AG09309 (cell line): ENCODE results near the gene SLC66A1.
"Not testable (repeated sequence)": the region's sequence is repeated elsewhere in the genome, so short reads cannot be mapped to it uniquely, and the experiment has no call there.

Experiments used
- DNase-seq: peaks from one replicate; pipeline ENCODE4 v3.0.0-alpha.2; 2010; ENCODE audit warnings: low read depth
- H3K4me3 ChIP-seq: 2 replicates; pipeline ENCODE4 v1.5.1; 2011; ENCODE audit warnings: mild to moderate bottlenecking, low read depth, low read length, moderate library complexity; ENCODE audit not compliant: control insufficient read depth
- TF ChIP-seq, protein P1 (sequence below): IDR thresholded peaks from 2 replicates; pipeline ENCODE4 v1.5.1; 2011; ENCODE audit warnings: mild to moderate bottlenecking, low read depth, low read length, inconsistent platforms; ENCODE audit not compliant: insufficient read depth, control insufficient read depth; ENCODE audit errors: missing control alignments

SLC66A1 gene

DNA sequence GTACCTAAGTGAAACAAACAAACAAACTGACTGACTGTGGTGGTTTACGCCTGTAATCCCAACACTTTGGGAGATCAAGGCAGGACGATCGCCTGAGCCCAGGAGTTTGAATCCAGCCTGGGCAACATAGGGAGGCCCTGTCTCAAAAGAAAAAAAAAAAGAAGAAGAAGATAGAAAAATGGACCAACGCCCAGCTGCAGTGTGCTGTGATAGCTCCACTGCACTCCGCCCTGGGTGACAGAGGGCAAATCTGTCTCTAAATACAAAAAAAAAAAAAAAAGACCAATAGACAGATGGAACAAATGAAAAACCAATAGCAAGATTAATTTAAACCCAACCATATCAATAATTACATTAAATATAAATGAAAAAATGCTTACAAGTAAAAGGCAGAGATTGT lies 37.5 kb upstream of the SLC66A1 start:
- H3K4me3 ChIP-seq = no peak overlapping the region

DNA sequence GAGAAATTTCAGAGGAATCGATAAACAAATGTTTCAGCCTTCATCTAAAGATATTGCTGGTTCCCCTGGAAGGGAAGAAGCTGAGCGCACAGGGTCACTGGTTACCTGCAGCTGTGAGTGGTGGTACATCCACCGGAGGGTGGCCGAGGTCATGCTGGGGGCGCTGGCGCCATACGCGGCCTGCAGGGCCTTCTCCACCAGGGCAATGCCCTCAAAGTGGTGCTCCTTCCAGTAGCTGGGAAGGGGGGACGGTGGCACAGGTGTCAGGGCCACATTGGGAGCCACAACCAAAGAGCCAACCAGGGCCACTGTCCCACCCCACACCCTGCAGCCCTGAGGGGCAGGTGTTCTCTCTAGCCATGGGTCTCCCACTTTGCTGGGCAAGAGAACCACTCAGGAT lies 28.2 kb upstream of the SLC66A1 start:
- DNase-seq = no peak
- TF ChIP-seq, protein P1, sequence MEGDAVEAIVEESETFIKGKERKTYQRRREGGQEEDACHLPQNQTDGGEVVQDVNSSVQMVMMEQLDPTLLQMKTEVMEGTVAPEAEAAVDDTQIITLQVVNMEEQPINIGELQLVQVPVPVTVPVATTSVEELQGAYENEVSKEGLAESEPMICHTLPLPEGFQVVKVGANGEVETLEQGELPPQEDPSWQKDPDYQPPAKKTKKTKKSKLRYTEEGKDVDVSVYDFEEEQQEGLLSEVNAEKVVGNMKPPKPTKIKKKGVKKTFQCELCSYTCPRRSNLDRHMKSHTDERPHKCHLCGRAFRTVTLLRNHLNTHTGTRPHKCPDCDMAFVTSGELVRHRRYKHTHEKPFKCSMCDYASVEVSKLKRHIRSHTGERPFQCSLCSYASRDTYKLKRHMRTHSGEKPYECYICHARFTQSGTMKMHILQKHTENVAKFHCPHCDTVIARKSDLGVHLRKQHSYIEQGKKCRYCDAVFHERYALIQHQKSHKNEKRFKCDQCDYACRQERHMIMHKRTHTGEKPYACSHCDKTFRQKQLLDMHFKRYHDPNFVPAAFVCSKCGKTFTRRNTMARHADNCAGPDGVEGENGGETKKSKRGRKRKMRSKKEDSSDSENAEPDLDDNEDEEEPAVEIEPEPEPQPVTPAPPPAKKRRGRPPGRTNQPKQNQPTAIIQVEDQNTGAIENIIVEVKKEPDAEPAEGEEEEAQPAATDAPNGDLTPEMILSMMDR = no peak
- H3K4me3 ChIP-seq = no peak overlapping the region

More for the DNA sequence above, 37.5 kb upstream of the SLC66A1 start:
- TF ChIP-seq, protein P1 = no peak
- DNase-seq = no peak

GRCh38 chr1:19284881-19285280 lies 27.2 kb upstream of the SLC66A1 start:
- TF ChIP-seq, protein P1 = no peak

DNA sequence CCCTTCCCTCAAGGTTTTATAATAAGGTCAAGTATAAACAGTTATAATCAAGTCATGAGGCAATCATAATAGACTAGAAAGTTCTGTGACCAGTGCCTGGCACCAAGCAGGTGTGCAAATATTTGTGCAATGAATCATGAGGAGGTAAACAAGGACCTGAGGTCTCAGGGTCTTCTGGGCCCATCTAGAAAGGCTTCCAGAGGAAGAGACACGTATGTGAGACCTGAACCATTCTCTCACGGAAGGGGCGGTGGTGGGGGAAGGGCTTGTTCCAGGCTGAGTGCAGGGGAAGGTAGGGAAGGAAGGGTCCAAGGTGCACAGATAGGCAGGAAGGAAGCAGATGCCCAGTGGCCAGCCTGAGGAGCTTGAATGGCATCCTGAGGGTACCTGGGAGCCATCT lies 26.8 kb upstream of the SLC66A1 start:
- H3K4me3 ChIP-seq, DNase-seq: not testable (repeated sequence)

More at GRCh38 chr1:19284881-19285280, 27.2 kb upstream of the SLC66A1 start:
- H3K4me3 ChIP-seq = no peak overlapping the region
- no peak for DNase-seq

DNA sequence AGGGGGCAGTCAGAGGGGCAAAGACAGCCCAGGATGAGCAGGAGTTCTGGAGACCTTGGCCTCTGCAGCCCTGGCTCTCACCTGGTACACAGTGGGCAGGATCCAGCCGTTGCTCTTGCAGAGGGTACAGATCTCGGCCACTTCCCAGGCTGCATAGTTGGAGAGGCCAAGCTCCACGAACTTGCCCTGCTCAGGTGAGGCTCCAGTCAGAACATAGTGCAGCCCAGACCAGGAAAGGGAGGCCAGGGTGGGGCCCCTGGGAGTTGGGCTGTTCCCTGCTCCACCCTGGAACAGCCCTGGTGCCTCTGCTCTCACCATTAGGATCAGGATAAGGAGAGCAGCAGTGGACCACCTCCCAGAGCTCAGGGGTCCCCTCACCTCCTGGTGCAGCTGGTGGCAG lies 26.3 kb upstream of the SLC66A1 start:
- DNase-seq, H3K4me3 ChIP-seq: not testable (repeated sequence)

- TF ChIP-seq, protein P1 = no peak
- no peak overlapping the region for H3K4me3 ChIP-seq
- DNase-seq = no peak
Measured at GRCh38 chr1:19287436-19288185, 24.5 kb upstream of the SLC66A1 start.

- DNase-seq = not testable (repeated sequence)
- H3K4me3 ChIP-seq = peak within 1 kb of the TSS; percentile 33
Measured at GRCh38 chr1:19288324-19289241, 23.5 kb upstream of the SLC66A1 start, which contains the start of gene AKR7A3. Gene AKR7A3 (minus strand): TSS chr1:19288770. CDS start chr1:19288709, 61 bp downstream.

DNA sequence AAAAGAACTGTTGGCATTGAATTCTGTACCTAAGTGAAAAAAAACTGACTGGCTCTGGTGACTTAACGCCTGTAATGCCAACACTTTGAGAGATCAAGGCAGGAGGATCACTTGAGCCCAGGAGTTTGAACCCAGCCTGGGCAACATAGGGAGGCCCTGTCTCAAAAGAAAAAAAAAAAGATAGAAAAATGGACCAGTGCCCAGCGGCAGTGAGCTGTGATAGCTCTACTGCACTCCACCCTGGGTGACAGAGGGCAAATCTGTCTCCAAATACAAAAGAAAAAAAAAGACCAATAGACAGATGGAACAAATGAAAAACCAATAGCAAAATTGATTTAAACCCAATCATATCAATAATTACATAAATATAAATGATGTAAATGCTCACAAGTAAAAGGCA lies 22.9 kb upstream of the SLC66A1 start:
- DNase-seq = no peak
- TF ChIP-seq, protein P1 = no peak
- H3K4me3 ChIP-seq = no peak overlapping the region
